Measurements from ENCODE around the gene OSMR.

The OSMR gene

GRCh38 chr5:38845526-38846378, at the start of gene OSMR:
TSS of gene OSMR (plus strand) at chr5:38846012. CDS start at chr5:38869045, 23,033 bp downstream.
- DNase-seq (ENCODE audit: extremely low read depth, low read depth) = peak; percentile 63
- TF ChIP-seq, protein P1, sequence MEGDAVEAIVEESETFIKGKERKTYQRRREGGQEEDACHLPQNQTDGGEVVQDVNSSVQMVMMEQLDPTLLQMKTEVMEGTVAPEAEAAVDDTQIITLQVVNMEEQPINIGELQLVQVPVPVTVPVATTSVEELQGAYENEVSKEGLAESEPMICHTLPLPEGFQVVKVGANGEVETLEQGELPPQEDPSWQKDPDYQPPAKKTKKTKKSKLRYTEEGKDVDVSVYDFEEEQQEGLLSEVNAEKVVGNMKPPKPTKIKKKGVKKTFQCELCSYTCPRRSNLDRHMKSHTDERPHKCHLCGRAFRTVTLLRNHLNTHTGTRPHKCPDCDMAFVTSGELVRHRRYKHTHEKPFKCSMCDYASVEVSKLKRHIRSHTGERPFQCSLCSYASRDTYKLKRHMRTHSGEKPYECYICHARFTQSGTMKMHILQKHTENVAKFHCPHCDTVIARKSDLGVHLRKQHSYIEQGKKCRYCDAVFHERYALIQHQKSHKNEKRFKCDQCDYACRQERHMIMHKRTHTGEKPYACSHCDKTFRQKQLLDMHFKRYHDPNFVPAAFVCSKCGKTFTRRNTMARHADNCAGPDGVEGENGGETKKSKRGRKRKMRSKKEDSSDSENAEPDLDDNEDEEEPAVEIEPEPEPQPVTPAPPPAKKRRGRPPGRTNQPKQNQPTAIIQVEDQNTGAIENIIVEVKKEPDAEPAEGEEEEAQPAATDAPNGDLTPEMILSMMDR (IDR thresholded peaks at IDR 0.05; ENCODE audit: low read depth, low read length, missing control alignments) = no peak
- peak within 1 kb of the TSS; percentile 79 for H3K4me3 ChIP-seq (replicated peaks; ENCODE audit: low read depth, low read length)

DNA sequence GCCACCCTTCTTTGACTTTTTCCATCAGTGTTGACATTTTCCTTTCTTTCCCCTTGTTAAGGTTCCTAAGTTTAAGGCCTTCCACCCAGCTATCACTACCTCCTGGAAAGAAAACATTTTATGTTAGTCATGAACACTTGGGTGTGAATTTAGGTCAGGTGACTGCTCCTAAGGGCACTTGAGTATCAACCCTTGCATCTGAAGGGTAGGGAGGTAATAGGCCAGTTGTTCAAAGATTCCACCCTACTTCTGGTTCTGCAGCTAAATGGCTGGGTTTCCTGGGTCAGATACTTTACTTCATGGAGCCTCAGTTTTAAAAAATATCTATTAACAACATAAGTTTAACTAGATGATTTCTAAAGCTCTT, 49.1 kb upstream of the OSMR start:
- DNase-seq (ENCODE audit: extremely low read depth, low read depth) = no peak
- TF ChIP-seq, protein P1 (IDR thresholded peaks at IDR 0.05; ENCODE audit: low read depth, low read length, missing control alignments) = no peak

DNA sequence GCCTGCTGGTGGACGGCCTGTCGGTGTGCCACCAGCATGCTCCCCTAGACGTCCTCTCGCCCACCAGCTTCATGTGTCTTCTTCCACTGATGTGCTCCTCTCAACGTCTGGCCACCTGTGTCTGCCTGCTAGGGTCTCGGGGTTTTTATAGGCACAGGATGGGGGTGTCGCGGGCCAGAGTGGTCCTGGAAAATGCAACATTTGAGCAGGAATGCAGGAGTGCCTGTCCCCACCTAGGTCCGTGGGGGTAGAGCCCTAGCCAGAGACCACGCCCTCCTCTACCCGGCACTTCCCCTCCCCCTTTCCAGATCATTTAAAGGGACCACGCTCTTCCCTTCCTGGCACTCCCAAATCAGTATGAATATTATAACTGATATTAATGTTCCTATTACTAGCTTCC, 48.0 kb upstream of the OSMR start:
- H3K4me3 ChIP-seq (replicated peaks; ENCODE audit: low read depth, low read length) = no peak overlapping the region
- TF ChIP-seq, protein P1 (IDR thresholded peaks at IDR 0.05; ENCODE audit: low read depth, low read length, missing control alignments) = no peak
- no peak for DNase-seq (ENCODE audit: extremely low read depth, low read depth)

More for the DNA sequence above, 49.1 kb upstream of the OSMR start:
- no peak overlapping the region for H3K4me3 ChIP-seq (replicated peaks; ENCODE audit: low read depth, low read length)

DNA sequence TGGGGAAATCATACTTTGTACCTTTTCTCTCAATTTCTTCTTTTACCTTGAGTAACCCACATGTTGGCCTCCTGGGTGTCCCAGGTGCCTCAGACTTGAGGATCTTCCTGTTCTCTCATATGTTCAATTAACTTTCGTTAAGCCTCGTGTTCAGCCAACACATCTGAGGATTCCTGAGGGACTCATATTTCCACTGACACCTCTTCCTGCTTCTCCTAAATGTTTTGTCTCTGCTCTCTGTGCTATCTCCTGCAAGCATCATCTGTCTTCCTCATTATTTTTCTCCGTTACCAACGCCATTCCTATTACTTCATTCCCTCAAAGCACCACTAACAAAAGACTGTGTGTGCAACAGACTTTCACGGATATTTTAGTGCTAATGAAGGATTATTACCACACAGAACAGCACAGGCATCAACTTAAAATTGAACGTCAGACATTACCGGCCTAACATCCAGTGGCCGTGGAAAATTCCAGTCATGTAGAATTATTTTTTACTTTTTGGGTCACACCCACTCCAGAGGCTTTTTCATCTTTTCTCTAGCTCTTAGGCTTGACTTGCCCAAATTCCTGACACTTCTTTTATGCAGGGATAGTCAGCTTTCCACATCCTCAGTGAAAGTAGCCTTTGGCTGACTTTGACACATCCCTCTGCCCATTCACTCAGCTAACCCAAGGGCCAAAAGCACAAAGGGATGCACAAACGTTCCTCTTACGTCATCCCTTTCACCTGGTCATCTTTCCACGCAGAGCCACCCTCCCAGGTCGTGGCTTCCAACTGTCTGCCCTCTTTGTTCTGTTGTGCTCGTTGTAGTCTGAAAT, 46.0 kb upstream of the OSMR start:
- TF ChIP-seq, protein P1 (IDR thresholded peaks at IDR 0.05; ENCODE audit: low read depth, low read length, missing control alignments) = no peak
- H3K4me3 ChIP-seq (replicated peaks; ENCODE audit: low read depth, low read length) = no peak overlapping the region
- no peak for DNase-seq (ENCODE audit: extremely low read depth, low read depth)

GRCh38 chr5:38800515-38800914, 45.3 kb upstream of the OSMR start:
- TF ChIP-seq, protein P1 (IDR thresholded peaks at IDR 0.05; ENCODE audit: low read depth, low read length, missing control alignments) = no peak
- no peak overlapping the region for H3K4me3 ChIP-seq (replicated peaks; ENCODE audit: low read depth, low read length)
- DNase-seq (ENCODE audit: extremely low read depth, low read depth) = no peak

DNA sequence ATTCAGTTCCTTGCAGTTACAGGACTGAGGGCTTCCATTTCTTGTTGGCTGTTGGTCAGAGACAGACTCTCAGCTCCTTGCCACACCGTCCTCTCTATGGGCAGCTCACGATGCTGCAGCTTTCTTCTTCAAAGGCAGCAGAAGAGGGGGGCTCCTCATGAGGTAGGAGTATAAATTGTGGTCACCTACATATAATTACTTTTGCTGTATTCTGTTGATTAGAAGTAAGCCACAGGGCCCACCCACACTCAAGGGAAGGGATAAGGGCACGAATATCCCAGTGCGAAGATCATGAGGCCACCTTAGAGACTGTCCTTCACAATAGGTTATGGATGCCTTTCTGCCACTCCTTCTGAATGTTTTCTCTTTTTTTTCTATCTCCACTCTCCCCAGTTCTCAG, 43.7 kb upstream of the OSMR start:
- no peak for DNase-seq (ENCODE audit: extremely low read depth, low read depth)
- H3K4me3 ChIP-seq (replicated peaks; ENCODE audit: low read depth, low read length) = no peak overlapping the region
- TF ChIP-seq, protein P1 (IDR thresholded peaks at IDR 0.05; ENCODE audit: low read depth, low read length, missing control alignments) = no peak
